ENCODE measurements around the gene GLUL. TPM values are rescaled to one million over a fixed set of nuclear protein-coding genes. Genes with fewer than 3 reads are reported as not detected.

GLUL gene
- total and polyA plus RNA-seq, 7 experiments from 2014 or later = 44.9 to 357 (median 68.2) TPM

DNA sequence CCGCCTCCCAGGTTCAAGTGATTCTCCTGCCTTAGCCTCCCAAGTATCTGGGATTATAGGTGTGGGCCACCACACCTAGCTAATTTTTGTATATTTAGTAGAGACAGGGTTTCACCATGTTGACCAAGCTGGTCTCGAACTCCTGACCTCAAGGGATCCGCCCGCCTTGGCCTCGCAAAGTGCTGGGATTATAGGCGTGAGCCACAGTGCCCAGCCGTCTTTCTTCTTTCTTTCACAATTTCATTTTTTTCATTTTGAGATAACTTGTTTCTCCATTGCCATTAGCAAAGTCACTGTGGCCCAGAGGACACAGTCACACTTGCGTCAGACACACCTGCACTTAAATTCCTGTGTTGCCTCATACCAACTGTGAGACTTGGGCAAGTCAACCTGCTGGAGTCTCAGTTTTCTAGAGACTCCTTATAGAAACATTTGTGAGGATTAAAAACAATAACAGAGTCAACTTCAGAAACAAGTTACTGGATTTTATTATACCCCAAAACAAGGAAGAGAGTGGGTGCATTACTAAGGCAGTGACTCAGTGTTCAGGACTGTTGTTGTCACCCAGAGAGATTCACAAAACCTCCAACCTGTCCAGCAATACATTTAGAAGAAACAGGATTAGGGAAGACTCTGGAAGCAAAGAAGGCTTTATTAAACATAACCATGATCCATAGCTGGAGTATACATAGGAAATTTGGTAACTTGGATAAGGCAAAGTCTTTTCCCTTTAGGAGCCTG, 6.2 kb upstream of the GLUL start:
- Mint-ChIP-seq H3K27me3 (peaks cover 0 to 28% (median 0%) of the 10 kb centered on the region in 5 donors), H3K27ac (no peak overlapping the region), H3K4me3 (no peak overlapping the region), H3K9me3 (no peaks in the 10 kb centered on the region), H3K36me3 (peaks cover 0 to 4% (median 0%) of the 10 kb centered on the region in 5 donors), H3K4me1 (peaks cover 5 to 12% (median 7%) of the 10 kb centered on the region in 7 donors)
- no peak for DNase-seq
- Histone ChIP-seq H3K27me3 (ENCODE audit: control insufficient read depth in 2 of 2, insufficient read depth in 2 of 2, low read length in 2 of 2) (no peaks in the 10 kb centered on the region), H3K27ac (ENCODE audit: low read depth, low read length) (no peak overlapping the region), H3K4me1 (ENCODE audit: control insufficient read depth in 2 of 2, insufficient read depth in 2 of 2, low read length in 2 of 2) (no peaks in the 10 kb centered on the region), H3K9me3 (ENCODE audit: control insufficient read depth in 2 of 3, low read length in 3 of 3) (no peaks in the 10 kb centered on the region), H3K36me3 (ENCODE audit: control insufficient read depth in 2 of 3, insufficient read depth in 3 of 3, low read length in 3 of 3) (no peaks in the 10 kb centered on the region), H3K4me3 (ENCODE audit: low read length) (no peak overlapping the region)
- ATAC-seq = no peak
- ChIA-PET POLR2A (no interaction called here), CTCF (interaction anchor here (0.7 to 12.1 kb wide), 4 partner anchors 193 to 314 kb away, joined by 3 to 230 read pairs (median 103); no protein-coding TSS in a partner anchor)
- intact Hi-C loops (cut with micrococcal nuclease) = loop anchor here in 1 of 2 donors (2.0 to 10.0 kb wide), 2 partner anchors 33 to 913 kb away; partner anchors contain the start of gene CACNA1E

GRCh38 chr1:182395906-182396305, 4.3 kb upstream of the GLUL start:
- H3K27ac ChIP-seq (ENCODE audit: low read depth, low read length) = no peak overlapping the region
- H3K27ac Mint-ChIP-seq = peak overlapping the region in 1 of 9 donors; percentile 25
- no peak overlapping the region for H3K4me3 Mint-ChIP-seq
- H3K4me1 Mint-ChIP-seq = peaks cover 6 to 16% (median 12%) of the 10 kb centered on the region in 7 donors
- H3K36me3 ChIP-seq (ENCODE audit: control insufficient read depth in 2 of 3, insufficient read depth in 3 of 3, low read length in 3 of 3) = no peaks in the 10 kb centered on the region
- H3K4me3 ChIP-seq (ENCODE audit: low read length) = no peak overlapping the region
- DNase-seq (no peak), ATAC-seq (no peak)
- peaks cover 0 to 29% (median 0%) of the 10 kb centered on the region in 5 donors for H3K27me3 Mint-ChIP-seq
- POLR2A ChIA-PET = interaction anchor here (0.7 to 2.9 kb wide), 4 partner anchors 252 to 979 kb away, joined by 3 to 16 read pairs (median 12); no protein-coding TSS in a partner anchor
- H3K4me1 ChIP-seq (ENCODE audit: control insufficient read depth in 2 of 2, insufficient read depth in 2 of 2, low read length in 2 of 2) = peaks cover 0 to 4% of the 10 kb centered on the region in 2 donors
- H3K36me3 Mint-ChIP-seq = peaks cover 0 to 9% (median 0%) of the 10 kb centered on the region in 5 donors
- CTCF ChIA-PET = interaction anchor here (0.5 to 12.1 kb wide), 9 partner anchors 9 to 312 kb away, joined by 3 to 230 read pairs (median 3); no protein-coding TSS in a partner anchor
- H3K9me3 ChIP-seq (ENCODE audit: control insufficient read depth in 2 of 3, low read length in 3 of 3) = no peaks in the 10 kb centered on the region
- H3K9me3 Mint-ChIP-seq = peaks cover 0 to 2% (median 0%) of the 10 kb centered on the region in 11 donors
- intact Hi-C loops (cut with micrococcal nuclease) = loop anchor here (1.0 to 10.0 kb wide), 6 partner anchors 35 to 917 kb away; partner anchors contain the start of gene CACNA1E (in 1 of the 2)
- H3K27me3 ChIP-seq (ENCODE audit: control insufficient read depth in 2 of 2, insufficient read depth in 2 of 2, low read length in 2 of 2) = no peaks in the 10 kb centered on the region

- H3K4me3 ChIP-seq (ENCODE audit: low read length) = no peak overlapping the region
- ChIA-PET CTCF (interaction anchor here (0.7 to 12.1 kb wide), 3 partner anchors 251 to 900 kb away, joined by 5 to 230 read pairs (median 202); no protein-coding TSS in a partner anchor), POLR2A (interaction anchor here (0.6 to 2.9 kb wide), 2 partner anchors 306 to 310 kb away, joined by 3 to 11 read pairs; no protein-coding TSS in a partner anchor)
- H3K4me1 ChIP-seq (ENCODE audit: control insufficient read depth in 2 of 2, insufficient read depth in 2 of 2, low read length in 2 of 2) = peaks cover 8 to 10% of the 10 kb centered on the region in 2 donors
- no peaks in the 10 kb centered on the region for H3K27me3 ChIP-seq (ENCODE audit: control insufficient read depth in 2 of 2, insufficient read depth in 2 of 2, low read length in 2 of 2)
- Mint-ChIP-seq H3K27ac (no peak overlapping the region), H3K27me3 (peaks cover 0 to 34% (median 0%) of the 10 kb centered on the region in 5 donors), H3K4me1 (peaks cover 15 to 29% (median 25%) of the 10 kb centered on the region in 7 donors), H3K9me3 (peaks cover 0 to 2% (median 0%) of the 10 kb centered on the region in 11 donors), H3K36me3 (peaks cover 0 to 19% (median 0%) of the 10 kb centered on the region in 5 donors), H3K4me3 (no peak overlapping the region)
- no peaks in the 10 kb centered on the region for H3K36me3 ChIP-seq (ENCODE audit: control insufficient read depth in 2 of 3, insufficient read depth in 3 of 3, low read length in 3 of 3)
- H3K27ac ChIP-seq (ENCODE audit: low read depth, low read length) = no peak overlapping the region
- DNase-seq (no peak), ATAC-seq (no peak)
- no peaks in the 10 kb centered on the region for H3K9me3 ChIP-seq (ENCODE audit: control insufficient read depth in 2 of 3, low read length in 3 of 3)
- intact Hi-C loops (cut with micrococcal nuclease) = loop anchor here (5.0 to 10.0 kb wide), 7 partner anchors 37 to 1078 kb away; partner anchors contain the start of genes RGS16 (in 2 of the 2), RNASEL (in 2 of the 2), CACNA1E (in 1 of the 2) and NPL (in 1 of the 2)
Measured at GRCh38 chr1:182394055-182394775, 2.6 kb upstream of the GLUL start.

- Histone ChIP-seq H3K36me3 (ENCODE audit: control insufficient read depth in 2 of 3, insufficient read depth in 3 of 3, low read length in 3 of 3) (peaks cover 0 to 8% (median 0%) of the 10 kb centered on the region in 3 experiments), H3K27ac (ENCODE audit: low read depth, low read length) (peak overlapping the region; percentile 64), H3K4me1 (ENCODE audit: control insufficient read depth in 2 of 2, insufficient read depth in 2 of 2, low read length in 2 of 2) (peaks cover 10 to 14% of the 10 kb centered on the region in 2 donors), H3K9me3 (ENCODE audit: control insufficient read depth in 2 of 3, low read length in 3 of 3) (no peaks in the 10 kb centered on the region), H3K4me3 (ENCODE audit: low read length) (peak overlapping the region; percentile 73), H3K27me3 (ENCODE audit: control insufficient read depth in 2 of 2, insufficient read depth in 2 of 2, low read length in 2 of 2) (no peaks in the 10 kb centered on the region)
- peaks cover 0 to 34% (median 4%) of the 10 kb centered on the region in 5 donors for H3K36me3 Mint-ChIP-seq
- ChIA-PET CTCF (interaction anchor here (0.7 to 12.1 kb wide), 3 partner anchors 30 to 309 kb away, joined by 3 to 230 read pairs (median 202); no protein-coding TSS in a partner anchor), POLR2A (interaction anchor here (0.7 to 1.9 kb wide), 3 partner anchors 304 to 346 kb away, joined by 3 to 14 read pairs (median 5); no protein-coding TSS in a partner anchor)
- ATAC-seq (peak; percentile 14), DNase-seq (peak in 6 of 9 donors; percentile 13 to 36 (median 27))
- H3K4me1 Mint-ChIP-seq = peaks cover 22 to 44% (median 34%) of the 10 kb centered on the region in 7 donors
- H3K27me3 Mint-ChIP-seq = peaks cover 0 to 30% (median 0%) of the 10 kb centered on the region in 5 donors
- peak overlapping the region; percentile 63 to 98 (median 94) for H3K4me3 Mint-ChIP-seq
- intact Hi-C loops (cut with micrococcal nuclease) = loop anchor here (1.0 to 10.0 kb wide), 8 partner anchors 35 to 1080 kb away; partner anchors contain the start of genes RGS16 (in 2 of the 2), RNASEL (in 2 of the 2), CACNA1E (in 1 of the 2) and NPL (in 1 of the 2)
- peak overlapping the region; percentile 22 to 82 (median 73) for H3K27ac Mint-ChIP-seq
- H3K9me3 Mint-ChIP-seq = peaks cover 0 to 2% (median 0%) of the 10 kb centered on the region in 11 donors
Measured at GRCh38 chr1:182392050-182393028, 749 bp upstream of the GLUL start.

DNA sequence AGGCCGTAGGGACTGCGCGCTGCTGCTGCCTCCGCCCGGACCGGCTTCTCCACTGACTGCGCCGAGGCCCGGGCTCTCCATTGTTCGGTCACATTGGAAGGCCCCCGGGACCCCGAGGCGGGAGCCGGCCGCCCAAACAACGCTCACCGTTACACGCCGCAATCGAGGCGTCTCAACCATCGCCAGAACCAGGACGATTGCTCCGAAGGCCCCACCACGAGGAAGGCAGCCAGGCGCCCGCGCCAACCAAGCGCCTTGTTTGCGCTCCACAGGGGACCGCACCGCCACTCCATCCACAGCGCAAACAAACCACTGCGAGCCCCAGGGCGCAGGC, 595 bp downstream of the GLUL start:
- Histone ChIP-seq H3K27ac (ENCODE audit: low read depth, low read length) (peak overlapping the region; percentile 64), H3K36me3 (ENCODE audit: control insufficient read depth in 2 of 3, insufficient read depth in 3 of 3, low read length in 3 of 3) (peaks cover 0 to 22% (median 0%) of the 10 kb centered on the region in 3 experiments), H3K27me3 (ENCODE audit: control insufficient read depth in 2 of 2, insufficient read depth in 2 of 2, low read length in 2 of 2) (no peaks in the 10 kb centered on the region), H3K9me3 (ENCODE audit: control insufficient read depth in 2 of 3, low read length in 3 of 3) (no peaks in the 10 kb centered on the region), H3K4me3 (ENCODE audit: low read length) (peak overlapping the region; percentile 73), H3K4me1 (ENCODE audit: control insufficient read depth in 2 of 2, insufficient read depth in 2 of 2, low read length in 2 of 2) (peaks cover 10 to 14% of the 10 kb centered on the region in 2 donors)
- Mint-ChIP-seq H3K36me3 (peaks cover 5 to 47% (median 15%) of the 10 kb centered on the region in 5 donors), H3K9me3 (peaks cover 0 to 2% (median 0%) of the 10 kb centered on the region in 11 donors), H3K27me3 (peaks cover 0 to 22% (median 0%) of the 10 kb centered on the region in 5 donors), H3K27ac (peak overlapping the region; percentile 81 to 97 (median 87)), H3K4me3 (peak overlapping the region; percentile 87 to 98 (median 94)), H3K4me1 (peaks cover 17 to 44% (median 29%) of the 10 kb centered on the region in 7 donors)
- ATAC-seq (no peak), DNase-seq (peak in 2 of 9 donors; percentile 8 to 14)
- intact Hi-C loops (cut with micrococcal nuclease) = loop anchor here (1.0 to 10.0 kb wide), 13 partner anchors 34 to 1759 kb away; partner anchors contain the start of genes NPL (in 2 of the 2), RGS16 (in 2 of the 2), RNASEL (in 2 of the 2) and CACNA1E (in 1 of the 2)
- ChIA-PET CTCF (interaction anchor here (1.1 to 1.8 kb wide), 3 partner anchors 198 to 251 kb away, joined by 3 to 8 read pairs (median 4); partner anchors contain the start of gene RNASEL), POLR2A (interaction anchor here (1.0 to 2.2 kb wide), 3 partner anchors 90 to 304 kb away, joined by 4 to 14 read pairs (median 11); no protein-coding TSS in a partner anchor)
